H9 (cell line): ENCODE data around the gene TRMT1. TPM values are rescaled to one million over a fixed set of nuclear protein-coding genes. Genes with fewer than 3 reads are reported as not detected.

ENCODE experiments used
- DNase-seq: peaks from one replicate; pipeline ENCODE4 v3.0.0-alpha.2; 2017
- H2AFZ ChIP-seq: one replicate; pipeline ENCODE4 v1.6.1; 2013; ENCODE audit warnings: mild to moderate bottlenecking, low read length, control low read depth, moderate library complexity
- H2AK5ac ChIP-seq: 2 replicates; pipeline ENCODE4 v1.6.1; 2013; ENCODE audit warnings: low read length, control low read depth, mixed read lengths; ENCODE audit not compliant: insufficient read length
- H2BK120ac ChIP-seq: one replicate; pipeline ENCODE4 v1.6.1; 2013; ENCODE audit warnings: low read depth, mild to moderate bottlenecking, low read length, control low read depth, inconsistent platforms; ENCODE audit not compliant: poor library complexity, severe bottlenecking
- H2BK12ac ChIP-seq: 2 replicates; pipeline ENCODE4 v1.6.1; 2013; ENCODE audit warnings: low read length, control low read depth, mixed read lengths, low read depth; ENCODE audit not compliant: insufficient read length
- H2BK15ac ChIP-seq: 2 replicates; pipeline ENCODE4 v1.6.1; 2013; ENCODE audit warnings: low read depth, low read length, control low read depth
- H2BK20ac ChIP-seq: one replicate; pipeline ENCODE4 v1.6.1; 2013; ENCODE audit warnings: low read depth, mild to moderate bottlenecking, low read length, control low read depth, inconsistent platforms; ENCODE audit not compliant: poor library complexity, severe bottlenecking
- H2BK5ac ChIP-seq: 2 replicates; pipeline ENCODE4 v1.6.1; 2013; ENCODE audit warnings: low read length, control low read depth, mixed read lengths; ENCODE audit not compliant: insufficient read length
- H3K14ac ChIP-seq: 2 replicates; pipeline ENCODE4 v1.6.1; 2013; ENCODE audit warnings: low read length, control low read depth; ENCODE audit not compliant: insufficient read depth
- H3K18ac ChIP-seq: 2 replicates; pipeline ENCODE4 v1.6.1; 2013; ENCODE audit warnings: low read depth, mild to moderate bottlenecking, mixed read lengths, low read length, control low read depth; ENCODE audit not compliant: insufficient read length
- H3K23ac ChIP-seq: 2 replicates; pipeline ENCODE4 v1.6.1; 2013; ENCODE audit warnings: low read length, control low read depth, mixed read lengths, low read depth; ENCODE audit not compliant: insufficient read length
- H3K23me2 ChIP-seq: 2 replicates; pipeline ENCODE4 v1.6.1; 2013; ENCODE audit warnings: low read depth, mild to moderate bottlenecking, mixed read lengths, low read length, control low read depth; ENCODE audit not compliant: insufficient read length, poor library complexity, severe bottlenecking
- H3K27ac ChIP-seq: 2 replicates; pipeline ENCODE4 v1.5.1; 2013; ENCODE audit warnings: low read length, control low read depth, mixed read lengths, low read depth; ENCODE audit not compliant: insufficient read length
- H3K27me3 ChIP-seq: 2 replicates; pipeline ENCODE4 v1.6.1; 2013; ENCODE audit warnings: low read length, control low read depth, inconsistent platforms; ENCODE audit not compliant: insufficient read depth
- H3K4ac ChIP-seq: 2 replicates; pipeline ENCODE4 v1.6.1; 2013; ENCODE audit warnings: low read depth, mild to moderate bottlenecking, control low read depth, inconsistent platforms, low read length, moderate library complexity
- H3K4me1 ChIP-seq: 2 replicates; pipeline ENCODE4 v1.6.1; 2013; ENCODE audit warnings: low read length, control low read depth, inconsistent platforms; ENCODE audit not compliant: insufficient read depth
- H3K4me2 ChIP-seq: 2 replicates; pipeline ENCODE4 v1.6.1; 2013; ENCODE audit warnings: low read length, control low read depth, mixed read lengths; ENCODE audit not compliant: insufficient read length, insufficient read depth
- H3K56ac ChIP-seq: 2 replicates; pipeline ENCODE4 v1.6.1; 2013; ENCODE audit warnings: low read depth, mild to moderate bottlenecking, mixed read lengths, low read length, control low read depth; ENCODE audit not compliant: insufficient read length
- H3K79me1 ChIP-seq: 2 replicates; pipeline ENCODE4 v1.6.1; 2013; ENCODE audit warnings: low read depth, mild to moderate bottlenecking, moderate library complexity, low read length, control low read depth, inconsistent platforms; ENCODE audit not compliant: insufficient read depth, poor library complexity, severe bottlenecking
- H3K79me2 ChIP-seq: 2 replicates; pipeline ENCODE4 v1.6.1; 2013; ENCODE audit warnings: low read length, control low read depth, inconsistent platforms; ENCODE audit not compliant: insufficient read depth
- H3K9ac ChIP-seq: 2 replicates; pipeline ENCODE4 v1.6.1; 2013; ENCODE audit warnings: low read length, control low read depth, mixed read lengths; ENCODE audit not compliant: insufficient read length; ENCODE audit errors: extremely low read depth
- H3K9me3 ChIP-seq: one replicate; pipeline ENCODE4 v1.6.1; 2013; ENCODE audit warnings: low read depth, low read length, inconsistent platforms; ENCODE audit not compliant: control insufficient read depth
- H3T11ph ChIP-seq: one replicate; pipeline ENCODE4 v1.6.1; 2013; ENCODE audit warnings: mild to moderate bottlenecking, low read length, control low read depth, inconsistent platforms
- H4K20me1 ChIP-seq: one replicate; pipeline ENCODE4 v1.6.1; 2013; ENCODE audit not compliant: control insufficient read depth, insufficient read length, insufficient read depth
- H4K5ac ChIP-seq: 2 replicates; pipeline ENCODE4 v1.6.1; 2013; ENCODE audit warnings: low read depth, mild to moderate bottlenecking, mixed read lengths, low read length, control low read depth; ENCODE audit not compliant: insufficient read length
- H4K8ac ChIP-seq: replicated peaks from 2 replicates; pipeline ENCODE4 v1.6.1; 2013; ENCODE audit warnings: low read length, control low read depth, mixed read lengths, low read depth; ENCODE audit not compliant: insufficient read length
- H4K91ac ChIP-seq: 2 replicates; pipeline ENCODE4 v1.6.1; 2013; ENCODE audit warnings: low read depth, mild to moderate bottlenecking, moderate library complexity, mixed read lengths, low read length, control low read depth; ENCODE audit not compliant: insufficient read length
- H3K27ac Mint-ChIP-seq, 3 experiments: 2 replicates in 2 of 3; 3 replicates in 1 of 3; pipeline ENCODE4 v1.8.0; 2020 to 2021; ENCODE audit warnings: mixed read lengths in 3 of 3, mild to moderate bottlenecking in 1 of 3, moderate library complexity in 1 of 3
- H3K27me3 Mint-ChIP-seq: 2 replicates; pipeline ENCODE4 v1.8.0; 2021; ENCODE audit warnings: low read depth, mild to moderate bottlenecking, moderate library complexity, mixed read lengths
- H3K36me3 Mint-ChIP-seq, 3 experiments: 2 replicates in 2 of 3; 3 replicates in 1 of 3; pipeline ENCODE4 v1.8.0; 2020 to 2021; ENCODE audit warnings: low read depth in 3 of 3, mixed read lengths in 3 of 3; ENCODE audit not compliant: insufficient read depth in 1 of 3
- H3K4me1 Mint-ChIP-seq, 2 experiments: 2 replicates each; pipeline ENCODE4 v1.8.0; 2020; ENCODE audit warnings: mixed read lengths in 2 of 2
- H3K4me3 Mint-ChIP-seq, 2 experiments: 2 replicates in 1 of 2; 3 replicates in 1 of 2; pipeline ENCODE4 v1.8.0; 2020 to 2021; ENCODE audit warnings: mild to moderate bottlenecking in 2 of 2, mixed read lengths in 2 of 2, moderate library complexity in 1 of 2
- H3K9me3 Mint-ChIP-seq, 2 experiments: 2 replicates in 1 of 2; 3 replicates in 1 of 2; pipeline ENCODE4 v1.8.0; 2020; ENCODE audit warnings: mild to moderate bottlenecking in 2 of 2, mixed read lengths in 2 of 2, moderate library complexity in 1 of 2
- WGBS: extraction: QIAGEN DNeasy Blood & Tissue Kit; methylation state at CpG from one replicate; pipeline ENCODE4 v1.1.7; 2013; ENCODE audit warnings: missing lambda C conversion rate, low lambda C conversion rate, mixed read lengths; ENCODE audit not compliant: insufficient read length; ENCODE audit errors: extremely low coverage; 5-methylcytosine and 5-hydroxymethylcytosine counted together
- total RNA-seq: library from RNA; stranded (reverse); gene quantifications from 2 replicates; pipeline ENCODE4 v1.2.1, GENCODE V29; 2021
- TF ChIP-seq, protein P1 (sequence below): fragments of 200-600 bp; sonication (generic); conservative IDR thresholded peaks from 3 replicates; pipeline ENCODE4 v1.8.0; 2021; ENCODE audit warnings: antibody characterized with exemption, mild to moderate bottlenecking

Gene TRMT1
- total RNA-seq, 1 experiment from 2014 or later, result 95.7 TPM

DNA sequence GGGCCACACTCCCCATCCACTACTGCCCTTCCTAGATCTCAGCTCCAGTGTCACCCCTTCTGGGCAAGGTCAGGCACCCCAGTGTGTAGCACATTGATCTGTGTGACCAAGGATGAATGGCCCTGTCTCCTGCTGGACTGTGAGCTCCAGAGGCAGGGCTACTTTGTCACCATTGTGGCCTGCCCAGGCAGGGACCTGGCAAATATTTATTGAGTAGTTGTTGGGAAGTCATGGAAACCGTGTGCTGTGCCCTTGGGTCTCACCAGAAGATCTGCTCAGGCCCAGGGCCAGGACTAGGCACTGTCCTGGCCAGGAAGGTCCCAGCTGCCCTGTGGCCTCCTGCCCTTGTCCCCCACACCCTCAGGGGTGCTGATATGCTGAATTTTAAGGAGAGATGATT, 12.0 kb upstream of the TRMT1 start:
- no peak overlapping the region for H3K4me3 Mint-ChIP-seq
- Histone ChIP-seq H4K8ac (no peak overlapping the region), H3T11ph (no peak overlapping the region), H3K4me1 (no peaks in the 10 kb centered on the region), H2BK12ac (no peak overlapping the region), H3K27me3 (no peaks in the 10 kb centered on the region), H4K91ac (no peak overlapping the region), H2BK120ac (no peak overlapping the region), H2BK5ac (no peak overlapping the region), H2AK5ac (no peak overlapping the region), H4K20me1 (no peaks in the 10 kb centered on the region), H3K14ac (no peak overlapping the region), H3K23ac (no peak overlapping the region), H4K5ac (no peak overlapping the region), H3K9ac (no peak overlapping the region), H3K27ac (no peak overlapping the region), H2AFZ (no peak overlapping the region), H3K79me1 (peaks cover 5% of the 10 kb centered on the region), H2BK15ac (no peak overlapping the region), H2BK20ac (no peak overlapping the region), H3K4me2 (no peak overlapping the region), H3K18ac (no peak overlapping the region), H3K56ac (no peak overlapping the region), H3K9me3 (no peaks in the 10 kb centered on the region), H3K79me2 (peaks cover 47% of the 10 kb centered on the region; the same call in 1 of the 2 replicates), H3K23me2 (no peaks in the 10 kb centered on the region), H3K4ac (no peak overlapping the region)
- H3K27ac Mint-ChIP-seq, result peak overlapping the region in 2 of 3 experiments; percentile 13 to 78; a peak in 2 of 7 replicates
- DNase-seq, result peak; percentile 18
- peaks cover 6 to 14% of the 10 kb centered on the region in 2 experiments; a peak in 3 of 4 replicates for H3K4me1 Mint-ChIP-seq
- WGBS, result no CpG with 5 or more reads among the region's 1 CpG
- H3K9me3 Mint-ChIP-seq, result no peaks in the 10 kb centered on the region
- TF ChIP-seq, protein P1, sequence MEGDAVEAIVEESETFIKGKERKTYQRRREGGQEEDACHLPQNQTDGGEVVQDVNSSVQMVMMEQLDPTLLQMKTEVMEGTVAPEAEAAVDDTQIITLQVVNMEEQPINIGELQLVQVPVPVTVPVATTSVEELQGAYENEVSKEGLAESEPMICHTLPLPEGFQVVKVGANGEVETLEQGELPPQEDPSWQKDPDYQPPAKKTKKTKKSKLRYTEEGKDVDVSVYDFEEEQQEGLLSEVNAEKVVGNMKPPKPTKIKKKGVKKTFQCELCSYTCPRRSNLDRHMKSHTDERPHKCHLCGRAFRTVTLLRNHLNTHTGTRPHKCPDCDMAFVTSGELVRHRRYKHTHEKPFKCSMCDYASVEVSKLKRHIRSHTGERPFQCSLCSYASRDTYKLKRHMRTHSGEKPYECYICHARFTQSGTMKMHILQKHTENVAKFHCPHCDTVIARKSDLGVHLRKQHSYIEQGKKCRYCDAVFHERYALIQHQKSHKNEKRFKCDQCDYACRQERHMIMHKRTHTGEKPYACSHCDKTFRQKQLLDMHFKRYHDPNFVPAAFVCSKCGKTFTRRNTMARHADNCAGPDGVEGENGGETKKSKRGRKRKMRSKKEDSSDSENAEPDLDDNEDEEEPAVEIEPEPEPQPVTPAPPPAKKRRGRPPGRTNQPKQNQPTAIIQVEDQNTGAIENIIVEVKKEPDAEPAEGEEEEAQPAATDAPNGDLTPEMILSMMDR, result no peak
- peaks cover 5 to 39% (median 13%) of the 10 kb centered on the region in 3 experiments; a peak in 6 of 7 replicates for H3K36me3 Mint-ChIP-seq
- no peaks in the 10 kb centered on the region for H3K27me3 Mint-ChIP-seq
